HEK293T (cell line): ENCODE results near the gene VAT1L.

Experiments
- ARNT ChIP-seq: fragments of 450-650 bp; IDR thresholded peaks from 2 replicates; pipeline ENCODE4 v1.6.1; 2017; ENCODE audit warnings: mild to moderate bottlenecking
- CTBP1 ChIP-seq: fragments of 450-650 bp; IDR thresholded peaks from 2 replicates; pipeline ENCODE4 v1.6.1; 2016; ENCODE audit warnings: borderline replicate concordance
- FOXM1 ChIP-seq: fragments of 450-650 bp; IDR thresholded peaks from 2 replicates; pipeline ENCODE4 v1.6.1; 2017; ENCODE audit warnings: mild to moderate bottlenecking, borderline replicate concordance
- NFRKB ChIP-seq: fragments of 450-650 bp; IDR thresholded peaks from 2 replicates; pipeline ENCODE4 v1.6.1; 2016; ENCODE audit warnings: mild to moderate bottlenecking, moderate library complexity
- PKNOX1 ChIP-seq: fragments of 450-650 bp; IDR thresholded peaks from 2 replicates; pipeline ENCODE4 v1.6.1; 2016
- SP1 ChIP-seq: fragments of 450-650 bp; IDR thresholded peaks from 2 replicates; pipeline ENCODE4 v1.6.1; 2017
- SUZ12 ChIP-seq: fragments of 450-650 bp; IDR thresholded peaks from 2 replicates; pipeline ENCODE4 v1.6.1; 2016; ENCODE audit warnings: mild to moderate bottlenecking
- ZNF384 ChIP-seq: fragments of 450-650 bp; IDR thresholded peaks from 2 replicates; pipeline ENCODE4 v1.6.1; 2016

GRCh38 chr16:77913738-77914253, 125.4 kb downstream of the VAT1L start:
- no peak for TF ChIP-seq CTBP1
- no peak for TF ChIP-seq ARNT
- TF ChIP-seq ZNF384, result no peak
- no peak for TF ChIP-seq SUZ12
- TF ChIP-seq PKNOX1, result no peak
- TF ChIP-seq FOXM1, result no peak
- TF ChIP-seq SP1, result no peak
- no peak for TF ChIP-seq NFRKB
